ENCODE data around the gene HEPACAM2.

Gene HEPACAM2

GRCh38 chr7:93142127-93142526 lies 84.1 kb downstream of the HEPACAM2 start:
- no peak overlapping the region for H3K4me3 Mint-ChIP-seq
- no peaks in the 10 kb centered on the region for H3K27me3 Mint-ChIP-seq

DNA sequence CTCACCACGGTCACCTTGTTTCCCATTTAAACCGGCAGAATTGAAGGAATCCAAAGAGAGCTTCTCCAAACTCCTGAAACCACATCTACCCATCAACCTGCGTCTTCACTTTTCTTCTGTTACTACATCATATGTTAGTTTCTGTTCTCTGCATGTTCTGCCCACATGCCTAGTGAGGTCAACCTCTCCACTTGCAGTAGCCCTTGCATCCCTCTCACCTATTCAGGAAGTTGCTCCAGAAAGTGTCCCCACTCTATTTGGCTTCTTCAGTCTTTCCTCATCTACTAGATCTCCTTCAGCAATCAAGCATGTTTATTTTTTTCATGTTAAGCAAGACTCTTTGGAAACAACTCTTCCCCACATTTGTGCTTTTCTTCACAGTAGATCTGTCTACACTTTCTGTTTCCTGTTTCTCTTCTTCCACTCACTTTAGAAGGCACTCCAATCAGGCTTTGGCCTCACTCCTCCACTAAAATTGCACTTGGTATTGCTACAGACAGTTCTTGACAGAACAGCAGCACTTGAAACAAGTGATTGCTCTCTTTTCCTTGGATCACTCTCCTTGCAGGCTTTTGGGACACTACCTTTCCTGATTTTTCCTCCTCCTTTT lies 85.6 kb downstream of the HEPACAM2 start:
- H3K4me1 Mint-ChIP-seq: peaks cover 6% of the 10 kb centered on the region
- no peaks in the 10 kb centered on the region for H3K27me3 Mint-ChIP-seq
- H3K27ac Mint-ChIP-seq: no peak overlapping the region
- peaks cover 7% of the 10 kb centered on the region for H3K9me3 Mint-ChIP-seq
- H3K4me3 Mint-ChIP-seq: no peak overlapping the region
- H3K36me3 Mint-ChIP-seq: peaks cover 37% of the 10 kb centered on the region

More at GRCh38 chr7:93142127-93142526, 84.1 kb downstream of the HEPACAM2 start:
- Mint-ChIP-seq H3K36me3 (peaks cover 35% of the 10 kb centered on the region), H3K4me1 (peaks cover 20% of the 10 kb centered on the region), H3K27ac (no peak overlapping the region), H3K9me3 (peaks cover 6% of the 10 kb centered on the region)

GRCh38 chr7:93138576-93138975 lies 87.7 kb downstream of the HEPACAM2 start:
- Mint-ChIP-seq H3K4me1 (no peaks in the 10 kb centered on the region), H3K27ac (no peak overlapping the region), H3K4me3 (no peak overlapping the region), H3K27me3 (no peaks in the 10 kb centered on the region), H3K36me3 (peaks cover 41% of the 10 kb centered on the region), H3K9me3 (peaks cover 19% of the 10 kb centered on the region)

Measured in activated naive CD4-positive, alpha-beta T cell treated with anti-CD3 and anti-CD28 coated beads, Interleukin-2, amount 50 U/mL, for 24 hours (primary cell).